Stimulated activated naive CD8-positive, alpha-beta T cell treated with anti-CD3 and anti-CD28 coated beads, Interleukin-15, Interleukin-2, amounts not matched to agents 100 ng/mL and 50 ng/mL, for 24 hours (primary cell): ENCODE data around the gene CDC123.
"Not testable (repeated sequence)": the region's sequence is repeated elsewhere in the genome, so short reads cannot be mapped to it uniquely, and the experiment has no call there.

Source experiments
- H3K27ac Mint-ChIP-seq: one replicate; pipeline ENCODE4 v1.8.0; 2021; ENCODE audit warnings: mild to moderate bottlenecking, mixed read lengths
- H3K27me3 Mint-ChIP-seq: one replicate; pipeline ENCODE4 v1.8.0; 2021; ENCODE audit warnings: mixed read lengths
- H3K36me3 Mint-ChIP-seq: one replicate; pipeline ENCODE4 v1.8.0; 2021; ENCODE audit warnings: low read depth, mixed read lengths
- H3K4me1 Mint-ChIP-seq: one replicate; pipeline ENCODE4 v1.8.0; 2021; ENCODE audit warnings: low read depth, mixed read lengths
- H3K4me3 Mint-ChIP-seq: one replicate; pipeline ENCODE4 v1.8.0; 2021; ENCODE audit warnings: mild to moderate bottlenecking, mixed read lengths
- H3K9me3 Mint-ChIP-seq: one replicate; pipeline ENCODE4 v1.8.0; 2021; ENCODE audit warnings: mixed read lengths

The CDC123 gene

DNA sequence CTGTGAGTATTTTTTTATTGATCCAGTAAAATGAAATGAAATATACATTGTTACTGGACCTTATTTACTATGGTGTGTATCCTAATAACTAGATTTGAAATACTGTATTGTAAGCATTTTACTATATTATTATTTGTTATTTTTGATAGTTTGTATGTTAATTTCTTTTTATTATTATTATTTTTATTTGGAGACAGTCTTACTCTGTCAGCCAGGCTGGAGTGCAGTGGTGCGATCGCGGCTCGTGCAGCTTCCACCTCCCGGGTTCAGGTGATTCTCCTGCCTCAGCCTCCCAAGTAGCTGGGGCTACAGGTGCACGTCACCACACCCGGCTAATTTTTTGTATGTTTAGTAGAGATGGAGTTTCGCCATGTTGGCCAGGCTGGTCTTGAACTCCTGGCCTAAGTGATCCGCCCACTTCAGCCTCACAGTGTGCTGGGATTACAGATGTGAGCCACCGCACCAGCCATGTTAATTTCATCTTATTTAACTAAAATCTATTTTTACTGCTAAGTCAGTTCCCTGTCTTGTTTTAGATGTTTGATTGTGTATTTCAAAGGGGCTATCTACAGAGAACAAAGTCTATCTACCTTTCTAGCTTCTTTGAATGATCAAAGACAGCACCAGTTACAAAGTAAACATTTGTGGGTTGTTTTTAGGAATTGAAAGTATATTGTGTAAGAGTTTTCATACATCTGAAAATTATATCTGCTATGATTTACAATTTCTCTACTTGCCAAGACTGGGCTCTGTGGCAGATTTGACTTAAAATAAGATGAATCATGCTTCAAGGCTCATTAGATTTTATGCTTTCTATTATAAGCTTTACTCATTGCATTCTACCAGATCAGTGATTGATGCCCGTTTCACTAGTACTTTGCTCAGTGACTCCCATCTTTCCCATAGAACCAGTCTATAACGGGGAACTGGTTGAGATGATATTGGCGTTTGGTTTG lies 41.6 kb downstream of the CDC123 start:
- no peak overlapping the region for H3K4me3 Mint-ChIP-seq
- no peaks in the 10 kb centered on the region for H3K9me3 Mint-ChIP-seq
- H3K27me3 Mint-ChIP-seq: no peaks in the 10 kb centered on the region
- peaks cover 71% of the 10 kb centered on the region for H3K36me3 Mint-ChIP-seq
- peaks cover 26% of the 10 kb centered on the region for H3K4me1 Mint-ChIP-seq
- H3K27ac Mint-ChIP-seq: no peak overlapping the region

DNA sequence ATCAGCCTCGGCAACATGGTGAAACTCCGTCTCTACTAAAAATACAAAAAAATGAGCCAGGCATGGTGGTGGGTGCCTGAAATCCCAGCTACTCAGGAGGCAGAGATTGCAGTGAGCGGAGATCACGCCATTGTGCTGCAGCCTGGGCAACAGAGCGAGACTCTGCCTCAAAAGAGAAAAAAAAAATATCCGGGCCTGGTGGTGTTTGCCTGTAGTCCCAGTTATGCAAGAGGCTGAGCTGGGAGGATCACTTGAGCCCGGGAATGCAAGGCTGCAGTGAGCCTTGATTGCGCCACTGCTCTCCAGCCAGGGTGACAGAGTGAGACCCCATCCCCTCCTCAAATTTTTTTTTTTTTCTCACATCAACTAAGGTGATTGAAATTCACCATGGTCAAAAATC lies 42.8 kb downstream of the CDC123 start:
- peaks cover 36% of the 10 kb centered on the region for H3K4me1 Mint-ChIP-seq
- no peaks in the 10 kb centered on the region for H3K9me3 Mint-ChIP-seq
- peaks cover 67% of the 10 kb centered on the region for H3K36me3 Mint-ChIP-seq
- H3K27me3 Mint-ChIP-seq: no peaks in the 10 kb centered on the region
- H3K4me3 Mint-ChIP-seq: no peak overlapping the region
- H3K27ac Mint-ChIP-seq: no peak overlapping the region

DNA sequence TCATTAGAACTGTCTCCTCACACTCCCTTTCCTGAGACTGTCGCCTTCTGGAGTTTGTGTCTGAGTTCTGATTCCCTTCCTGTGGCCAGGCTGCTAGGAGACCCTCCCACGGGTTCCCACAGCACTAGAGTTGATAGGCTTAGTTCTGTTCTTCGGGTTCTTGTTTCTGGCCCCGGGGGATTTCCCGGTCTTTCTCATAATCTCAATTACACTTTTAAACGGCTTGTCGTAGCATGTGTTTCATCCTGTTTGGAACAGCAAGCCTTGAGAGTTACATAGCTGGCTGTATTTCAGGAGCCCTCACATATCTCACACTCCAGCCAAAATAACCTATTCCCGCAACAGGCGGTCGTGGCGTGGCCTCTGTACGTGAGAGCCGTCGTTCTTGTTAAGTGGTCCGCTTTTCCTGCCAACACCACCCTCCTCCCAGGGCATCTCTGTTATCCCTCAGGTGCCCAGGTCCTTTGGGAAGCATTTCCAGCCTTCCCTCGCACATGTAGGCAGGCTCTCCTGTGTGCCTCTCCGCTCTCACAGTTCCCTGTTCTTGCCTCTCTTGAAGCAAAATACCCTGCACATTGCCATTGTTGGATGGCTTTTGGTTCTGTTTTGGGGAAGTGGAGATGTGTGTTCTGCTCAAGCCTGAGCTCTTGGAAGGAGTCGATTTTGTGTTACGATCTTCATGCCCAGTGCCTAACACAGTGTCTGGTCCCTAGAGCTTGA lies 46.0 kb downstream of the CDC123 start:
- peaks cover 42% of the 10 kb centered on the region for H3K4me1 Mint-ChIP-seq
- no peaks in the 10 kb centered on the region for H3K27me3 Mint-ChIP-seq
- H3K36me3 Mint-ChIP-seq: peaks cover 66% of the 10 kb centered on the region
- H3K4me3 Mint-ChIP-seq: peak overlapping the region; percentile 69
- H3K9me3 Mint-ChIP-seq: no peaks in the 10 kb centered on the region
- H3K27ac Mint-ChIP-seq: peak overlapping the region; percentile 91

DNA sequence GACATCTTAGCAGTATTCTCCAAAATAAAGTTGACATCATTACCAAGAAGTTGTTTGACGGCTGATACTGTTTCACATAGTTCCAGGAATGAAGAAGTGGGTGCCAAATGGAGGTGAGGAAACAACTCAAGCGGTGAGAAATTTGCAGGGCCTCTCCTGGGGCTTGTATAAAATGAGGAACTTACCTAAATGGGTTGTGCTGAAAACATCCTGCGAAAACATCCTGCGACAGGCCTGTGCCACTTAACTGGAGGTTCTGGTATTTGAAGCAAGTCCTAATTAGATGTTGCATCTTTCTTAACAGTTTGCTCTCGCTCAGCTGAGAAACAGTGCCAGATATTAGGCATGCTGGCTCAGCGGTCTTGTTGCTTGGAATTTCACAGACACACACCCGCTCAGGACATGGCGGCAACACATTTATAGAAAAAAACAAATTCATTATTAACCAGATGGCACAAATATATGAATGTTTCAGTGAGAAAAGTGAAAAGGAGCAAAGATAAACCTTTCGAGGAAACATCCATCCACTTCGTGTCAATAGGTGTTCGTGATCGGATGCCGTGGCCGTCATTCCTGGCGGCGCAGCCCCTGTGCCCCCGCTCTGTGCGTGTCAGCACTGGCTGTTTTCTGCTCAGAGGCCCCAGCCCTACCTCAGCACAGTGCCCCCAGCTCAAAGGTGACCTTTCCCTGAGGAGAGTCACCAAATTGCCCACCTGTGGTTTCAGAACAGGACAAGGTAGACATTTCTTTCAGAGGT lies 48.1 kb downstream of the CDC123 start:
- no peak overlapping the region for H3K4me3 Mint-ChIP-seq
- no peaks in the 10 kb centered on the region for H3K9me3 Mint-ChIP-seq
- H3K27me3 Mint-ChIP-seq: no peaks in the 10 kb centered on the region
- H3K27ac Mint-ChIP-seq: peak overlapping the region; percentile 67
- H3K36me3 Mint-ChIP-seq: peaks cover 57% of the 10 kb centered on the region
- H3K4me1 Mint-ChIP-seq: peaks cover 42% of the 10 kb centered on the region

DNA sequence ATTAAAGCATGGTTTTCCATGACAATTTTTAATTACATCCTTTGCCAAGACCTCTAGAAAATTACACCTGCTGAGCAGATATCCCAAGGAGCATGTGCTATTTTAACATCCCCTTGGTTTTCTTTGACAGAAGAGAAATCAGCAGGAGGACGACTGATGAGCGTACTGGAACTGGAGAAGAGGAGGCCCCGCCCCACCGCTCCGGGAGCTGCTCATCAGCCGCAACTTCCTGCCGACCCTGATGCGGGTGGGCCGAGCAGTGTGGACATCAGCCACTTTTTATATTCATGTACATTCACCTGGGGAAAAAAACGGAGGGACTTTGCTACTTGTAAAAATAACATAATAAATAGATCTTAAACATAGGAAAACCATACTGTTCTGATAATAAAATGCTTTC lies 54.2 kb downstream of the CDC123 start:
- Mint-ChIP-seq H3K9me3 (no peaks in the 10 kb centered on the region), H3K36me3 (peaks cover 33% of the 10 kb centered on the region), H3K27me3 (no peaks in the 10 kb centered on the region), H3K4me1 (no peaks in the 10 kb centered on the region), H3K27ac (peak overlapping the region; percentile 65), H3K4me3 (no peak overlapping the region)

DNA sequence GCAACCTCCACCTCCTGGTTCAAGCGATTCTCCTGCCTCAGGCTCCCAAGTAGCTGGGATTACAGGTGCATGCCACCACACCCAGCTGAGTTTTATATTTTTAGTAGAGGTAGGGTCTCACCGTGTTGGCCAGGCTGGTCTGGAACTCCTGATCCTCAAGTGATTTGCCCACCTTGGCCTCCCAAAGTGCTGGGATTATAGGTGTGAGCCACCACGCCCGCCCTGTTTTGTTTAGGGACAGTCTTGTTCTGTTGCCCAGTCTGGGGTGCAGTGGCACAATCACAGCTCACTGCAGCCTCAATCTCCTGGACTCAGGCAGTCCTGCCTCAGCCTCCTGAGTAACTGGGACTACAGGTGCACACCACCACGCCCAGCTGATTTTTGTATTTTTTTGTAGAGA lies 54.7 kb downstream of the CDC123 start:
- H3K27ac Mint-ChIP-seq, H3K4me3 Mint-ChIP-seq, H3K27me3 Mint-ChIP-seq, H3K4me1 Mint-ChIP-seq, H3K9me3 Mint-ChIP-seq: not testable (repeated sequence)
- peaks cover 33% of the 10 kb centered on the region for H3K36me3 Mint-ChIP-seq

DNA sequence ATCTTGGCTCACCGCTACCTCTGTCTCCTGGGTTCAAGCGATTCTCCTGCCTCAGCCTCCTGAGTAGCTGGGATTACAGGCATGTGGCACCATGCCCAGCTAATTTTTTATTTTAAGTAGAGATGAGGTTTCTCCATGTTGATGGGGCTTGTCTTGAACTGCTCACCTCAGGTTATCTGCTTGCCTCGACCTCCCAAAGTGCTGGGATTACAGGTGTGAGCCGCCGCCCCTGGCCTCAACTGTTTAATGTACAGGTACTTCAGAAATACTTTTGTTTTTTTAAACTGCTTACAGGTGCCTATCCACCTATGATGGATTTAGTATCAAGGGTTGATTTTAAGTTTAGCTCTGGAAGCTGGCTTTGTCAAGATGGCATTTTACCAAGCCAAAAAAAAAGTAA lies 55.6 kb downstream of the CDC123 start:
- H3K9me3 Mint-ChIP-seq: no peaks in the 10 kb centered on the region
- no peak overlapping the region for H3K4me3 Mint-ChIP-seq
- peaks cover 24% of the 10 kb centered on the region for H3K36me3 Mint-ChIP-seq
- H3K27ac Mint-ChIP-seq: no peak overlapping the region
- no peaks in the 10 kb centered on the region for H3K27me3 Mint-ChIP-seq
- H3K4me1 Mint-ChIP-seq: no peaks in the 10 kb centered on the region

DNA sequence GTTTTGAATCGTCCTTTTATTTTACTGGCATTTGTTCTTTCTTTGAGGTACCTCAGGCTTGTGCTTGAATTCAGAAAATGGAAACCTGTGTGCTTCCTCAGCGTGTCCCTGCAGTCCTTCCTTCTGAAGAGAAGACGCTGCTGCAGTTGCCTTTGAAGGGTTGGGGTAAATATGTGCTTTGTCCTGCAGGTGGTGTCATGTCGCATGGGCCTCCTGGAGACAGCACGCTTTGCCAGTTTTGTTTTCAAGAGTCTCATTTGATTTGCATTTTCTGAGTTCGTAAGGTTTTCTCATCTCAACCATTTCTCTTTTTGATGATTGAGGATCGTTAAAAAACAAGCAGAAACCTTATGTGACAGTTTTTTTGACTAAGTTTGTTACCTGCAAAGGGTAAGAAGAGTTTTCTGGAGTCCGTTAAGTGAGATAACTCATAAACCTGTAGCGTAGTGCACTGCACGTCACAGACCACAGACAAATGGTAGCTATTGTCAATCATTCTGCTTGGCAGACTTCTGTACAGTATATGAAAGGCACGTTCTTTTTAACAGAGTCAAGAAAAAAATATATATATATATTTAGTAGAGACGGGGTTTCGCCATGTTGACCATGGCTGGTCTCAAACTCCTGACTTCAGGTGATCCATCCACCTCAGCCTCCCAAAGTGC lies 57.0 kb downstream of the CDC123 start:
- Mint-ChIP-seq H3K27ac (no peak overlapping the region), H3K4me3 (no peak overlapping the region), H3K9me3 (no peaks in the 10 kb centered on the region), H3K4me1 (no peaks in the 10 kb centered on the region), H3K27me3 (no peaks in the 10 kb centered on the region), H3K36me3 (peaks cover 17% of the 10 kb centered on the region)

DNA sequence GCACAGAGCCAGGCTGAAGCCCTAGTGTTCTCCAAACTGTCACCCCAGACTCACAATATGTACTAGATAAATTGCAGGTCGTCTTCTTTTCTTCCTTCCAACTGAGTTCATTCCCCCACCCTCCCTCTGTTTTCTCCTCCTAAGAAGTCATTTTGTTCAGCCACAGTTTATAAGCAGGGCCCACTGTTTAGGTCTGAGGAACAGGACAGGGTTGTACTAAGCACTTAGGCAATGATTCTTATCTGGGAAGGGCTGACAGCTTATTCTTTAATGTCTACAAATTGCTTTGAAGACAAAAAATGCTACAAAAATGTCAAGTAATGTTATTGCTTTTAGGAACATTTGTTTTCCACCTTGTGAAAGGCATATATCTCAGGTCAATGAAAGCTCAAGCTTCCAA lies 59.1 kb downstream of the CDC123 start:
- Mint-ChIP-seq H3K27me3 (no peaks in the 10 kb centered on the region), H3K36me3 (peaks cover 8% of the 10 kb centered on the region), H3K27ac (no peak overlapping the region), H3K4me3 (no peak overlapping the region), H3K4me1 (no peaks in the 10 kb centered on the region), H3K9me3 (no peaks in the 10 kb centered on the region)

DNA sequence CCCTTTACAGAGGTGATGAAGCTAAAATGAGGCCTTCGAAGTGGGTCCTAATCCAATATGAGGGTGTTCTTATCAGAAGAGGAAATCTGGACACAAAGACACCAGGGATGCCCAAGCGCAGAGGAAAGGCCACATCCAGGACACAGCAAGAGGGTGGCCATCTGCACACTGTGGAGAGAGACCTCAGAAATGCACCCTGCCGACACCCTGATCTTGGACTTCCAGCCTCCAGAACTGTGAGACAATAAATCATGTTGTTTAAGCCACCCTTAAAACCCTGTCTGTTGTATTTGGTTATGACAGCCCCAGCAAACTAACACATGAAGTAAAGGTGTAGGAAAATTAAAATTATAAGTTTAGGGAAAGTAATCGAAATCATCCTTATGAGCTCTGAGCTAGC lies 64.0 kb downstream of the CDC123 start:
- Mint-ChIP-seq H3K4me1 (peaks cover 27% of the 10 kb centered on the region), H3K27me3 (no peaks in the 10 kb centered on the region), H3K27ac (no peak overlapping the region)

DNA sequence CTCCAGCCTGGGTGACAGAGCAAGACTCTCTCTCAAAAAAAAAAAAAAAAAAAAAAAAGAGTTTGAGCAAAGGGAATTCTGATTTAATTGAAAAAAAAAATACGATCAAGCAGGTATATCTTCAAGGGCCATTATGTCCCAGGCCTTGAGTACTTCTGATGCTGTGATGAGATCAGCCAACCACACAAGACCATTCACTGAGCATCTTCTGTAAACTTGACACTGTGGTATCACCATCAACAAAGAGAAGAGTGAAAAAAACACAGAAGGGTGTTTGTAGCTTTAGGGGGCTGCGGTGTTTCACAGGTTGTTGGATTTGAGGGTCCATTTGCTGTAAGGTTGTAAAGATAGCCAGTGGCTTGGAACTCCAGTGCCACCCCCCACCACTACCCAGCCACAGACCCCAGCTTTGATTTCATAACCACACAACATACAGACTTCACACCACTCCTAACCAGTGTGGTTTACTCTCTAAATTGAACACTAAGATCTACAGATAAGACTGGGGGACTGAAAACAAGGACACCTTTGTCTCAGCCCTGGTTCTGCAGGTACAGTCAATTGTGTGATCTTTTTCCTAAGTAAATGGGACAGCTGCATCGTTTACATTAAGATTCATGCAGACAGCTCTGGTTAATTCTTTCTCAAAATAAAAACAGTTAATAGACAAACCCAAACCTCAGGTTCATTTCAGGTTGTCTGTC lies 66.4 kb downstream of the CDC123 start:
- H3K36me3 Mint-ChIP-seq: no peaks in the 10 kb centered on the region
- H3K4me1 Mint-ChIP-seq: peaks cover 35% of the 10 kb centered on the region
- H3K27ac Mint-ChIP-seq: no peak overlapping the region
- H3K4me3 Mint-ChIP-seq: no peak overlapping the region
- H3K27me3 Mint-ChIP-seq: no peaks in the 10 kb centered on the region
- H3K9me3 Mint-ChIP-seq: no peaks in the 10 kb centered on the region

More for the DNA sequence above, 64.0 kb downstream of the CDC123 start:
- Mint-ChIP-seq H3K36me3 (no peaks in the 10 kb centered on the region), H3K9me3 (no peaks in the 10 kb centered on the region), H3K4me3 (no peak overlapping the region)

DNA sequence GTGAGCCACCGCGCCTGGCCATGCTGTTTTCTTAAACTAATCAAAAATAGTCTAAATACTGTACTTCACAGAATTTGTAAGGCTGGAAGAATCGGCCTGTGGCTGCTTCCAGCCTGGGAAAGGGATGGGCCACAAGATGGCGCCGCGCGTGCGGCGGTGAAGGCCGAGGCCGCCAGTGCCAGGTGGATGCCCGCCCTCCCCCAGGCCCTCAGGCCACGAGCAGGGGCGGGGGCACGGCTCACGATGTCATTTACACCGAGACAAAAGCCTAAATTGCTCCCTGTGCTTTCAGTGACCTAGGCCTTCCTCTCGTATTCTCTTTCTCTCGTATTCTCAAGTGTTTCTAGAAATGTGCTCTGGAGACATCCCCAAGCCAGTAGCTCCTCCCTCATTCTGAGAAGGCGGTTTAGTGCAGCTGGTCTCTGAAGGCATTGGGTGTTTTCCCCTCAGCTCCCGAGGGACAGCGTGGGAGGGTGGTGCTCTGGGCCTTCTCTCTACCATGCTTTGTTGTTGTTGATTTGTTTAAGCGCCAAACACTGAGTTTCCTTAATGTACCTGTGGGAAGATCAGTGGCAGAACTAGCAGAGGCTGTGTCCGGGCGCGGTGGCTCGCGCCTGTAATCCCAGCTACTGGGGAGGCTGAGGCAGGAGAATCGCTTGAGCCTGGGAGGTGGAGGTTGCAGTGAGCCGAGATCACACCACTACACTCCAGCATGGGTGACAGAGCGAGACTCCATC lies 68.4 kb downstream of the CDC123 start:
- Mint-ChIP-seq H3K4me3 (peak overlapping the region; percentile 74), H3K36me3 (no peaks in the 10 kb centered on the region), H3K27me3 (no peaks in the 10 kb centered on the region), H3K27ac (peak overlapping the region; percentile 89), H3K4me1 (peaks cover 39% of the 10 kb centered on the region), H3K9me3 (no peaks in the 10 kb centered on the region)

DNA sequence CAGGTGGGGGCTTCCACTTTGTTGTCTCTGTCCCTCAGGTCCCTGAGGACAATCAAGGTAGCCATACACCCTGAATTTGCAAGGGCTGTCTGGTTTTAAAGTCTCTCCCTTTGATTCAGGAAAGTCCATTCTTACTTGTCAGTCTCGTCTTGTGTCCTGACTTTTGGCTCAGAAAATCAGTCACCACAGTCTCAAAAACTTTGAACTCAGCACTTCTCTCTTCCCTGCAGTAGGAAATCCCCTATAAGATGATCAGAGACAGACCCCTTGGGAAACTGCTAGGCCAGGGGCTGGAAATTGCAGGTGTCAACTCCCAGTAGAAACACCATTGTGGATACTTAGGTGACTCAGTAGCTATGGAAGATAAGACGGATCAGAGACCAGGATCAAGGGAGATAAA lies 73.1 kb downstream of the CDC123 start:
- Mint-ChIP-seq H3K36me3 (no peaks in the 10 kb centered on the region), H3K27ac (no peak overlapping the region), H3K4me1 (peaks cover 28% of the 10 kb centered on the region), H3K9me3 (no peaks in the 10 kb centered on the region), H3K27me3 (no peaks in the 10 kb centered on the region), H3K4me3 (no peak overlapping the region)

DNA sequence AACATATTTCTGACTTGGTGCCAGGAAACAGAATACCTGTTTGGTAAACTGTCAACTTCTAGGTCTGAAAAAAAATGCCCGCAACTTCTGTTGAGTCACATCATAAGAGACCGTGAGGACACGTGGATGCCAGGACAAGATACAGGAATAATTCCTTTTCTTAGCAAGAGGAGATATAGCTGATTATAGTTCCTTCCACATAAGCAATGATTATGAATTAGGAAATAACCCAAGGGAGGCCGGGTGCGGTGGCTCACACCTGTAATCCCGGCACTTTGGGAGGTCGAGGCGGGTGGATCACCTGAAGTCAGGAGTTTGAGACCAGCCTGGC lies 75.2 kb downstream of the CDC123 start:
- no peaks in the 10 kb centered on the region for H3K27me3 Mint-ChIP-seq
- no peak overlapping the region for H3K27ac Mint-ChIP-seq
- no peaks in the 10 kb centered on the region for H3K9me3 Mint-ChIP-seq
- H3K4me1 Mint-ChIP-seq: peaks cover 10% of the 10 kb centered on the region
- no peak overlapping the region for H3K4me3 Mint-ChIP-seq
- no peaks in the 10 kb centered on the region for H3K36me3 Mint-ChIP-seq
